H1 (cell line): ENCODE measurements around the gene NCOA5. TPM values are rescaled to one million over a fixed set of nuclear protein-coding genes. Genes with fewer than 3 reads are reported as not detected.

ENCODE experiments used
- ATF2 ChIP-seq: IDR thresholded peaks from 2 replicates; pipeline ENCODE4 v1.6.1; 2012; ENCODE audit warnings: low read length, inconsistent platforms
- BACH1 ChIP-seq: IDR thresholded peaks from 2 replicates; pipeline ENCODE4 v1.6.1; 2012; ENCODE audit warnings: low read length, improper control_type of control experiment
- BCL11A ChIP-seq, 2 experiments: IDR thresholded peaks; one replicate each; pipeline ENCODE4 v1.6.1; 2011; ENCODE audit warnings: low read depth in 2 of 2, low read length in 2 of 2, mild to moderate bottlenecking in 2 of 2
- CBX5 ChIP-seq: fragments of 300-800, 300-1000 bp; sonication (generic); IDR thresholded peaks from 2 replicates; pipeline ENCODE4 v1.7.1; 2016; ENCODE audit warnings: antibody characterized with exemption, low read length, low read depth
- CHD2 ChIP-seq: IDR thresholded peaks from 2 replicates; pipeline ENCODE4 v1.6.1; 2012; ENCODE audit warnings: low read length, improper control_type of control experiment
- E2F6 ChIP-seq: IDR thresholded peaks from 2 replicates; pipeline ENCODE4 v1.6.1; 2012; ENCODE audit warnings: inconsistent platforms
- GABPA ChIP-seq: IDR thresholded peaks from 2 replicates; pipeline ENCODE4 v1.6.1; 2011; ENCODE audit warnings: mild to moderate bottlenecking, low read length, moderate library complexity, borderline replicate concordance; ENCODE audit not compliant: insufficient read depth
- HDAC2 ChIP-seq, 2 experiments: fragments of 300-600 bp in 1 of 2; sonication (generic) in 1 of 2; IDR thresholded peaks; 2 replicates each; pipeline ENCODE4 v1.6.1; 2011 to 2012; ENCODE audit warnings: low read depth in 2 of 2, low read length in 2 of 2, mild to moderate bottlenecking in 2 of 2, moderate library complexity in 2 of 2, borderline replicate concordance in 1 of 2, inconsistent platforms in 1 of 2
- KDM4A ChIP-seq: IDR thresholded peaks from one replicate; pipeline ENCODE4 v1.7.1; 2012; ENCODE audit warnings: low read depth, mild to moderate bottlenecking, moderate library complexity, low read length, inconsistent platforms; ENCODE audit not compliant: severe bottlenecking
- MAX ChIP-seq: IDR thresholded peaks from 2 replicates; pipeline ENCODE4 v1.6.1; 2012; ENCODE audit warnings: inconsistent platforms
- NANOG ChIP-seq: IDR thresholded peaks from 2 replicates; pipeline ENCODE4 v1.6.1; 2011; ENCODE audit warnings: low read length, low read depth, mild to moderate bottlenecking, inconsistent platforms; ENCODE audit not compliant: insufficient read depth, poor library complexity, severe bottlenecking
- SAP30 ChIP-seq: fragments of 300-600 bp; sonication (generic); IDR thresholded peaks from 2 replicates; pipeline ENCODE4 v1.7.1; 2012; ENCODE audit warnings: low read length, moderate library complexity, mild to moderate bottlenecking, inconsistent platforms; ENCODE audit not compliant: insufficient read depth, insufficient replicate concordance
- SIRT6 ChIP-seq: IDR thresholded peaks from one replicate; pipeline ENCODE4 v1.7.1; 2012; ENCODE audit warnings: low read length, inconsistent platforms
- SIX5 ChIP-seq: IDR thresholded peaks from 2 replicates; pipeline ENCODE4 v1.6.1; 2011; ENCODE audit warnings: mild to moderate bottlenecking, low read depth, low read length
- TAF1 ChIP-seq: IDR thresholded peaks from 2 replicates; pipeline ENCODE4 v1.6.1; 2011; ENCODE audit warnings: mild to moderate bottlenecking, low read depth, low read length
- TAF7 ChIP-seq: optimal IDR thresholded peaks from 2 replicates; pipeline ENCODE3; 2011; ENCODE audit warnings: low read depth, mild to moderate bottlenecking, inconsistent platforms, low read length, moderate library complexity, borderline replicate concordance
- TCF12 ChIP-seq: IDR thresholded peaks from 2 replicates; pipeline ENCODE4 v1.6.1; 2011; ENCODE audit warnings: low read depth, mild to moderate bottlenecking, low read length
- USF2 ChIP-seq: IDR thresholded peaks from 2 replicates; pipeline ENCODE4 v1.6.1; 2011; ENCODE audit warnings: low read length, improper control_type of control experiment
- ZNF274 ChIP-seq: IDR thresholded peaks from 2 replicates; pipeline ENCODE4 v1.7.0; 2012; ENCODE audit warnings: low read length, borderline replicate concordance; ENCODE audit errors: extremely low read depth
- polyA plus RNA-seq, 7 experiments: library from polyadenylated mRNA; depleted of rRNA in 3 of 7; stranded (reverse) in 5 of 7; unstranded in 2 of 7; fragments of >200 nt in 5 of 7; fragments of 200-250 nt in 2 of 7; gene quantifications; 1 replicate in 5 of 7; 2 replicates in 1 of 7; 4 replicates in 1 of 7; pipeline versions ENCODE4 v1.2.1 to v1.2.3, GENCODE V29; 2011 to 2013; ENCODE audit warnings: missing spikeins in 2 of 7, mixed read lengths in 2 of 7
- total RNA-seq: library from RNA; stranded (reverse); fragmentation: NEBNext Ultra II Directional; extraction: Animal tissue kit (Norgen Biotek cat#: 25700); gene quantifications from 2 replicates; pipeline ENCODE4 v1.2.1, GENCODE V29; 2021

Gene NCOA5
- total and polyA plus RNA-seq, 2 of the 8 experiments (the other 6 are each of a cell fraction or from before 2014, with no cell fraction given), result 20.4 to 29.0 TPM

- TF ChIP-seq USF2, result no peak
- no peak for TF ChIP-seq SIRT6
- TF ChIP-seq CHD2, result no peak
- TF ChIP-seq HDAC2 (IDR thresholded peaks at IDR 0.05; ENCODE audit: borderline replicate concordance in 1 of 2, low read depth in 2 of 2, low read length in 2 of 2), result no peak
- TF ChIP-seq ATF2, result no peak
- no peak for TF ChIP-seq ZNF274
- no peak for TF ChIP-seq CBX5
- TF ChIP-seq NANOG, result no peak
- peak; percentile 98 for TF ChIP-seq MAX
- TF ChIP-seq SAP30, result no peak
- TF ChIP-seq KDM4A, result peak; percentile 54
- TF ChIP-seq BACH1, result no peak
- TF ChIP-seq SIX5, result no peak
- no peak for TF ChIP-seq BCL11A (IDR thresholded peaks at IDR 0.05; ENCODE audit: low read depth in 2 of 2, low read length in 2 of 2)
- peak; percentile 93 for TF ChIP-seq TAF7
- peak; percentile 98 for TF ChIP-seq TAF1
- TF ChIP-seq TCF12, result no peak
- no peak for TF ChIP-seq GABPA
- peak; percentile 57; the same call in 1 of the 2 replicates for TF ChIP-seq E2F6
Measured at GRCh38 chr20:46089417-46090388, at the start of gene NCOA5 (continued).
